ENCODE measurements around the gene KRT73. TPM values are rescaled to one million over a fixed set of nuclear protein-coding genes. Genes with fewer than 3 reads are reported as not detected.

Gene KRT73
- total and polyA plus RNA-seq, 8 donors: 0.06 to 0.34 (median 0.20) TPM; not detected in 2

GRCh38 chr12:52634266-52635056, 16.1 kb upstream of the KRT73 start:
- Histone ChIP-seq H3K36me3 (no peaks in the 10 kb centered on the region), H3K27ac (no peak overlapping the region), H3K4me1 (no peaks in the 10 kb centered on the region), H3K9me3 (no peaks in the 10 kb centered on the region), H3K4me3 (no peak overlapping the region), H3K27me3 (peaks cover 0 to 16% of the 10 kb centered on the region in 2 donors)
- ATAC-seq: no peak
- no peak for DNase-seq
- intact Hi-C loops (cut with DNase I): no loop called here
- no peak for TF ChIP-seq CTCF (IDR thresholded peaks at IDR 0.05)

- intact Hi-C loops (cut with DNase I): no loop called here
- ATAC-seq (no peak), DNase-seq (no peak)
- peaks cover 0 to 25% of the 10 kb centered on the region in 2 donors for H3K27me3 ChIP-seq
- H3K4me1 ChIP-seq: no peaks in the 10 kb centered on the region
- H3K27ac ChIP-seq: no peak overlapping the region
- no peak overlapping the region for H3K4me3 ChIP-seq
- no peak for TF ChIP-seq CTCF (IDR thresholded peaks at IDR 0.05)
- H3K36me3 ChIP-seq: no peaks in the 10 kb centered on the region
- no peaks in the 10 kb centered on the region for H3K9me3 ChIP-seq
Measured at GRCh38 chr12:52633383-52633782, 15.0 kb upstream of the KRT73 start.

- no peak for TF ChIP-seq CTCF (IDR thresholded peaks at IDR 0.05)
- Histone ChIP-seq H3K36me3 (no peaks in the 10 kb centered on the region), H3K9me3 (no peaks in the 10 kb centered on the region), H3K27me3 (peaks cover 0 to 25% of the 10 kb centered on the region in 2 donors), H3K4me3 (no peak overlapping the region), H3K4me1 (no peaks in the 10 kb centered on the region), H3K27ac (no peak overlapping the region)
- no peak for ATAC-seq
- intact Hi-C loops (cut with DNase I): no loop called here
- DNase-seq: no peak
Measured at GRCh38 chr12:52632656-52633055, 14.3 kb upstream of the KRT73 start.

- ATAC-seq: no peak
Measured at GRCh38 chr12:52631676-52632459, 13.5 kb upstream of the KRT73 start.

More at GRCh38 chr12:52631676-52632459, 13.5 kb upstream of the KRT73 start:
- H3K4me1 ChIP-seq: no peaks in the 10 kb centered on the region
- no peak overlapping the region for H3K4me3 ChIP-seq
- H3K27me3 ChIP-seq: peaks cover 0 to 25% of the 10 kb centered on the region in 2 donors
- TF ChIP-seq CTCF (IDR thresholded peaks at IDR 0.05): no peak
- no peak overlapping the region for H3K27ac ChIP-seq
- DNase-seq: no peak
- intact Hi-C loops (cut with DNase I): no loop called here
- H3K9me3 ChIP-seq: no peaks in the 10 kb centered on the region
- H3K36me3 ChIP-seq: no peaks in the 10 kb centered on the region
